Daoy (cell line): ENCODE measurements around the gene SLC16A7. TPM values are rescaled to one million over a fixed set of nuclear protein-coding genes. Genes with fewer than 3 reads are reported as not detected.

ENCODE experiments used
- DNase-seq: peaks from one replicate; pipeline ENCODE4 v3.0.0-alpha.2; 2015; ENCODE audit warnings: low read depth
- total RNA-seq: library from RNA; depleted of rRNA; stranded (reverse); fragments of >200 nt; shearing (Covaris generic); gene quantifications from 2 replicates; pipeline ENCODE4 v1.2.3, GENCODE V29; 2014

Gene SLC16A7
- total RNA-seq, 1 experiment from 2014 or later: 0.57 TPM

GRCh38 chr12:59620326-59620725 is 24.5 kb downstream of the SLC16A7 start:
- no peak for DNase-seq

GRCh38 chr12:59624732-59625460 is 29.1 kb downstream of the SLC16A7 start:
- no peak for DNase-seq

GRCh38 chr12:59626382-59626781 is 30.6 kb downstream of the SLC16A7 start:
- DNase-seq: no peak

GRCh38 chr12:59627582-59627981 is 31.8 kb downstream of the SLC16A7 start:
- DNase-seq: no peak

GRCh38 chr12:59629890-59630289 is 34.1 kb downstream of the SLC16A7 start:
- DNase-seq: no peak

GRCh38 chr12:59632408-59632807 is 36.6 kb downstream of the SLC16A7 start:
- DNase-seq: no peak

GRCh38 chr12:59634254-59634653 is 38.4 kb downstream of the SLC16A7 start:
- DNase-seq: no peak

GRCh38 chr12:59636945-59637691 is 41.3 kb downstream of the SLC16A7 start:
- DNase-seq: no peak

GRCh38 chr12:59637692-59638070 is 41.9 kb downstream of the SLC16A7 start:
- no peak for DNase-seq

- DNase-seq: no peak
Observed at GRCh38 chr12:59643550-59643949, 47.7 kb downstream of the SLC16A7 start.

GRCh38 chr12:59645242-59645641 is 49.4 kb downstream of the SLC16A7 start:
- no peak for DNase-seq

GRCh38 chr12:59646636-59647035 is 50.8 kb downstream of the SLC16A7 start:
- DNase-seq: no peak

GRCh38 chr12:59649203-59649602 is 53.4 kb downstream of the SLC16A7 start:
- DNase-seq: no peak

GRCh38 chr12:59650588-59651228 is 54.9 kb downstream of the SLC16A7 start:
- no peak for DNase-seq

- no peak for DNase-seq
Observed at GRCh38 chr12:59651229-59651920, 55.5 kb downstream of the SLC16A7 start.

GRCh38 chr12:59652130-59652529 is 56.3 kb downstream of the SLC16A7 start:
- no peak for DNase-seq

- DNase-seq: no peak
Observed at GRCh38 chr12:59654061-59654460, 58.2 kb downstream of the SLC16A7 start.

- DNase-seq: no peak
Observed at GRCh38 chr12:59657266-59657665, 61.4 kb downstream of the SLC16A7 start.

GRCh38 chr12:59657711-59658110 is 61.9 kb downstream of the SLC16A7 start:
- no peak for DNase-seq

GRCh38 chr12:59660148-59660547 is 64.3 kb downstream of the SLC16A7 start:
- no peak for DNase-seq

GRCh38 chr12:59660921-59661597 is 65.2 kb downstream of the SLC16A7 start:
- no peak for DNase-seq

GRCh38 chr12:59664495-59664894 is 68.7 kb downstream of the SLC16A7 start:
- no peak for DNase-seq
